NOMO-1 treated with dmso at 0.1 percent for 144 hours (cell line): ENCODE data around the gene NRXN3.

Experiments used
- DNase-seq: peaks from one replicate; lab custom pipeline; 2025; ENCODE audit not compliant: unreplicated experiment; lab: John Stamatoyannopoulos, UW

Gene NRXN3

DNA sequence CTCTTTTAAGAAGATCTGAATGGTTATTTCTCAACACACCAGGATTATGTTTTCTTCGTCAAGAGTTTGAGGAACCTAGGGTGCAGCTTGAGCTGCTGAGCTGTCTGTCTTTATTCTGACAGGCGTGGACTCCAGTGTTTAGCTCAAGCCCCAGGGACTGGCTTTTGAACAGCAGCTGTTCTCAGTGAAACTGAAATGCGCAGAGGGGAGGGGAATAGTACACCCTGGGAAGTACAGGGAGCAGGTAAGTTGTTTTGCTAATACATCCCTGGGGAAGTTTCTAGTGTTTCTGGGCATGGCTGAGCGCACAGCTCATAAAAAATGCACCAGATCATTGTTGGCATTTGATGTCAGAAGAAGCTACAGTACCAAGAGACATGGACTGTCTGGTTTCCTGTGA is 1381.3 kb downstream of the NRXN3 start:
- DNase-seq = no peak

DNA sequence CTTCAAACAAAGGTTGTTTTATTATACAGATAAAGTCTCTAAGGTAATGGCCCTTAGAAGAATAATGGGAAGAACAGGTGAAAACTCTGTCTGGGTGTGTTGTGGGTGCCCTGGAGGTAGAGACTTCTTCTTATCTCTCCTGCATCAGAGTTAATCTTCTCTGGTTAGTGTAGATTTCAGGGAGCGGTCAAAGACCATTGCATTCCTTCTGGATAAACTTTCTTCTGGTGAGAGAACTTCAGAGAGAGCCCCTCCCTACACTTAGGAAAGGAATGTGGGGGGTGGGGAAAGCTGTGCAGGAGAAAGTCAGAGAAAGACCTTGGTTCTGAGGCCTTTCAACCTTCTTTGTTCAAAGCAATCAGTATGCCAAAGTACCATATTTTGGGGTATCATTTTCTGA is 1382.6 kb downstream of the NRXN3 start:
- DNase-seq = no peak

DNA sequence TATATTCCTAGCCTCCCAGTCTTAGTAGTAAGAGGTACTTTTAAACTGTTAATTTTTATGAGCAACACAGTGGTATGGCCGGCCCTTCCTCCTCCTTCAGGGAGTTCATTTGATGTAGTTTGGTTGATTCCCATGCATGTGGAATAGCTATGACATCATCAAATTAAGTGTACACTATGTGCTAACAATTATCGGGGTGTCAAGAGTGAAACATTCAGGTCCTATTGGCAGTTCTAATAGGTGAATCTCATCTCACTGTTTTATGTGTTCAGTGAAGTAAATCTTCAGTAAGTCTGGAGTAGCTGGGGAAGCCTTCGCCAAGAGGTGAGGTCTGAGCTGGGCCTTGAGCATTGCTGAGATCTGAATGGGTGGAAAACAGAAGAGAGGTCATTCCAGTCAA is 1384.6 kb downstream of the NRXN3 start:
- no peak for DNase-seq

DNA sequence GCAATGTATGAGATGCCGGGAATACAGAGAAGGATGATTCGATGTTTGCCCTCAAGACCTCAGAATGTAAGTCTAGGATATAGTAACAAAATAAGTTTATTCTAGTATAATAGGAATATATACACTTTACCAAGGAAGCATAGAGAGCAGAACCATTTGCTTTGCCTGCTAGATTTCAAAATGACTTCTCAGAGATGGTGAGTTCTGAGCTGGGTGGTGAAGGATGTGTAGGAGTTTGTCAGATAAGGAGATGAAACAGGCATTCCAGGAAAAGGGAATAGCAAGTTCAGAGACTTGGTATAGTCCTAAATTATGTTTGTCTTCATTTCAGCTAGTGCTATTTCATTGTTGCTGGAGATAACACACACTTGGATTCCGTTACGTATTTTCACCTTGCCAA is 1385.3 kb downstream of the NRXN3 start:
- DNase-seq = no peak

DNA sequence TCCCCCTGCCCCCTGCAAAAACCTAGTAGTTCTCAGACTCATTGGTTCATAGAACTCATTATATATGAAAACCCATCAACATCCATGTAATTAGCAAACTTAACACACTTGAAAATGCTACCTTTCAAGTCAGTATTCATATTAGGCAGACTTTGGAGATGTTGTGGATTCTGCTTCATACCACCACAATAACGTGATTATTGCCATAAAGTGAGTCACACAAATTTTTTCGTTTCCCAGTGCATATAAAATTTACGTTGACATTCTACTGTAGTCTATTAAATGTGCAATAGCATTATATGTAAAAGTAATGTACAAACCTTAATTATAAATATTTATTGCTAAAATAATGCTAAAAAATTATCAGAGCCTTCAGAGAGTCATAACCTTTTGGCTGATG is 1387.1 kb downstream of the NRXN3 start:
- DNase-seq = no peak

DNA sequence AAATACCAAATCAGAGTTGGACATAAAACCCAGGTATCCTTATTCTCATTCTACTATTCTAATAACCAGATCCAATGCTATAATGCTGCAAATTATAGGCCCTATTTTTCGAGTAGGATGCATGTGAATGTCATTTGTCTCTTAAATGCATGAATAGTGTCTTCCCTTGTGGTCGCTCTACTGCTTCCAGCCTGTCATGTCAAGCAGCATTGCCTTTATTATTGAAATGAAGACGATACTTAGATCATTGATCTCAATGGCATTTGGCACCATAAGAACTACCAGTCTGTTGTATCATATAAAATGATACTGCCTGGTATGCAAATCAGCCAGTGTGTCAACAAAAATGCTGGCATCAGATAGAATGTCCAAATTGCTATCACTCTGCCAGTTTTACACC is 1392.0 kb downstream of the NRXN3 start:
- DNase-seq = no peak

DNA sequence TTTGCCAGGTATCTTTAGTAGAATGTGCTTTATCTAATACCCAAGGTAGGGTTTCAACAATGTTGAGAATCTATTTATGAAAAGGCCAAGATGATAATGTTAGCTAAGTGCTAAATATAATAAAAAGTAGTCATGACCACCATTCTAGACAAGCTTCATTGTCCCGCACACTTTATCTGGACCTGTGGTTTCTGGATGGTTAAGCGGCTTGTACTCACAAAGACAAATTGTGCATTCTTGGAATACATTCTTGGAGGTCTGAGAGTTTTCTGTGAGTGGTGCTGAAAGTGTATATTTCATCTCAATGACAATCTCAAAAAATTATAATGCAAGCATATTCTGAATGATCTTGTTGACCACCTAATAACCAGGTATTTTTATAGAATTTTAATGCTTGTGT is 1394.2 kb downstream of the NRXN3 start:
- DNase-seq = no peak

DNA sequence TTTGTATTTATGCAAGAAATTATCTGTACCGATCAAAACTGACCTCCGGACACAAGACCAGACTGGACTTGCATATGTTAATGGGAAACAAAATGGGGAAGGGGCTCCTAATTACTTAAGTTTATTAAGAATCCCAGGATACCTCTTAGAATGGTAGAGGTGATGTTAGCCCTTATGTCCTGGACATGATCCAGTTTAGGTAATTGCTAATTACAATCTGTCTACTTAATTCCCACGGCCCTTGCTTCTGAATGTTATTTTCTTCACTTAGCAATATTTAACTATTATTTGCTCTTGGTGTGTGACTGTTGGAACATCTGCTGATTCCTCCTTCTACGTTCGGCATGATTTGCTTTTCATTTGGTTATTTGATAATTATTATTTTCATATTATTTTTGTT is 1397.1 kb downstream of the NRXN3 start:
- DNase-seq = no peak

DNA sequence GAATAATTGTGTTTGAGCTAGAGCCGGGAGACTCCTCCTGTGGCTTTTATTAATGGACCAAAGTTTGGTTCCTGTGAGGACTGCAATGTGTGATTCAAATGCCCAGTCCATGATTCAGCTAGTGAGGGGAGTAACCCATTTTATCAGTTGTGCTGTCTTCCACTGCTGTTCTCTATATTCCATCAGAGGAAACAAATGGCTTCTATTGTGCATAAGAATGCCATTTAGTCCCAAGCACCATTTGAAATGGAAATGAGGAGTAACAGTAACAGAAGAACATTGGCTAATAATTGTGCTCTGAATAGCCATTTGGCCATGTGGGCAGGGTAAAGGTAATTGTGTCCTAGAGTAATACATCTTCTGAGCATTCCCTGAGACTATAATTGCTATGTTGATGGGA is 1398.4 kb downstream of the NRXN3 start:
- DNase-seq = no peak

DNA sequence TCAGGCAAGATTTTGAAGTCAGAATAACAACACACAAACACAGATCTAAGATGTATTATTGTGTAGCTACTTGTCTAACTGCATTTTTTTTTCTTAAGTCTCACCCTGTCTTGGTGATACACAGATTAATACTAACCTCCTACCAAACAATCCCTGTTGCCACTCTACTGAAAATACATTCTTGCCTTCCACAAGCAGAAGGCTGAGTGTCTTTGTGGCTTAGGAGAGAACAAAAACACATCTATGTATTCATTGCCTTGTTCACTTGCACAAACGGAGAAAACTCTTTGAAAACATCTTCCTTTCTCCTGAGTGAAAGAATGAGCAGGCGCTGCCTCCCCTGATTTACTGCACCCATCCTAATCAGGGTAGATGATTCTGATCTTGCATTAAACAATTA is 1398.9 kb downstream of the NRXN3 start:
- DNase-seq = no peak

DNA sequence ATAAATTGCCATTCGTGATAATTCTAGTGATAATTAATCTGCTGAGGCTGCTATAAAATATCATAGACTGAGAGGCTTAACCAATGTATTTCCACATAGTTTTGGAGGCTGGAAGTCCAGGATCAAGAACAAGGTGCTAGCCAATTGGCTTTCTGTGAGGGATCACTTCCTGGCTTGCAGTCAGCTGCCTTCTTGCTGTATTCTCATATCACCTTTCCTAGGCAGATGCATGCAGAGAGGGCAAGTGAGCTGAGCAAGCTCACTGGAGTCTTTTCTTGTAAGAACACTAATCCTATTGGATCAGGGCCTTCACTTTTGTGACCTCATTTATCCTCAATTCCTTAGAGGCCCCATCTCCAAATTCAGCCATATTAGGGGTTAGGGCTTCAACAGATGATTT is 1400.5 kb downstream of the NRXN3 start:
- DNase-seq = no peak

DNA sequence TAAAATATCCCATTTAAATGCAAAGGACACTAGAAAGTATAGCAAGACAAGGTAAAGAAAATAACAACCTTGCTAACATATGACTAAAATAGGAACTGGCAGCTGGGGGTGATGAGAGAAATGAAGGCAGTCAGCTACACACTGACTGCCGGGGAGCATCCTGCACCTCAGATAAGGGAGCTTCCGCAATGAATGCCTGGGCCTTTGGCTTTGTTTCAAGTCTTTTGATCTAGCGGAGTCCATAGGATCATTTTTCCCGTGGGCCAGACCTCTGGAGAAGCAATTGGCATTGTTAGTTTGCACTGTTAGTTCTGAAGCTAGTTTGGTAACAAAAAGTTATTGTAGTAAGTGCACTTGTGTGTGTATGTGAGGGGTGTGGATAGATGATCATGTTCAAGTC is 1401.2 kb downstream of the NRXN3 start:
- no peak for DNase-seq

DNA sequence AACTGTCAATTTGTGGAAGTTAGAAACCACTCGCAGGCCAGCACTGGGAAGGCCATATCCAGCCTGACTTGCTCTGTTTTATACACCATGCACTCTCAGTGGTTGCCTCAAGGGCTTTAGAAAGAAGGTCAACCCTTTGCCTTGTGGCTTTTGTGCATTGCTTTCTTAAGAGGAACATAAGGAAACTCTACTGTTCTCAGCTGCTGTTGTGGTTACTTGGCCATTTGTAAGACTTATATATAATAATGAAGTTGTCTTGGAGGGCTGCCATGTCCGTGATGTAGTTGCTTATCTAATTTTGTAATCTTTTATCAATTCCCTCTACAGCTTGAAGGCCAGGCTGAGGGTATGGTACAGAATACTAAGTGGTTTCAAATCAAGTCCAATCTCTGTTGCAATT is 1403.3 kb downstream of the NRXN3 start:
- no peak for DNase-seq

DNA sequence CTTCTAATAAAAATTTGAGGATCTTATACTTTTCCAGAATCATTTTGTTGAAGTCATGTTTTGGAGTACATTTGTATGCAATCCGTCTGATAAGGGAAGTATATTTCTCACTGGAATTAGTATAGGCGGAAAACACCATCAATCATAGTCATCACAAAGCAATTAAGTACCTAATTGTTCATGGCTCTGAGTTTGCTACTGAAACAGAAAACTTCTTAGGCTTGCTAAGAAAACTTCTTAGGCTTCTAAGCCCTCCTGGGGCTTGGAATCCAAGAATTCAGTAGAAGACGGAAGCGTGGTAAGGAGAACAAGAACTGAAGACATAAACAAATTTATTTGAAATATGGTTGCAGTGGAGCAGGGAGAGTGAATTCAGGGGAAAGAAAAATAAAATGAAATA is 1404.9 kb downstream of the NRXN3 start:
- DNase-seq = no peak

DNA sequence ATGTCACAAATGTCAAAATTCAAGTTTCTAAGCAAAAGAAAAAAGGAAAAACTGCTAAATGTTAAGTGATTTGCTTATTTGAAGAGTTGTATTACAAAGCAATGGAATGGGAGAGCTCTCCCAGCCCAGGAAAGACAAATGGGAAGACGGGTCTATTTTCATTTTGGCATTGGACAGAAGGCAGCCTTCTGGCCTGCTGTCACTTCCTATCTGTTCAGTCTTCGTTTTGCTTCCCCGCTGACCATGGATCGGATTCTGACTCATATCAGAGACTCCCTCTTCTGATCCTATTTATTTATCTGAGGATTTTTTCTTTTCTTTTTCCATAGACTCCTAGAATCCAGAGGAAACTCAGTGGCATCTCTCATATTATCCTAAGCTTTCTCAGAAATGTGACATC is 1406.3 kb downstream of the NRXN3 start:
- no peak for DNase-seq

DNA sequence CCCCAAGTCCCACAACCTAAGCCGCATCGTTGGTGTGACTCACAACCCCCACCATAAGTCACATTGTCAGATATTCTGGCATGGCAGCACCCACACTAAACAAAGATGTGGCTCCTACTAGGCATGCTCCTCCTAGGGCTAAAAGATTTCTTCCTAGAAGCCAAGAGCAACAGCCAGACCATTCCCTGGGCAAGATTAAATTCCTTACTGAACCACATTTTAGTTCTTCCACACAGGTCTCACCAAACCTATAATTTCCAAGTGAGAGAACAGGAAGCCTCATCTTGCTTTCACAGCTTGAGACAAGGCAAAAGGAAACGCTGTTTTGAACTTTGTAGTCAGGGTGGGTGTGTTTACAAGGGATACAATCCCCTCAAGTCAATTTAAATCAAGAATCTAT is 1408.3 kb downstream of the NRXN3 start:
- DNase-seq = no peak

DNA sequence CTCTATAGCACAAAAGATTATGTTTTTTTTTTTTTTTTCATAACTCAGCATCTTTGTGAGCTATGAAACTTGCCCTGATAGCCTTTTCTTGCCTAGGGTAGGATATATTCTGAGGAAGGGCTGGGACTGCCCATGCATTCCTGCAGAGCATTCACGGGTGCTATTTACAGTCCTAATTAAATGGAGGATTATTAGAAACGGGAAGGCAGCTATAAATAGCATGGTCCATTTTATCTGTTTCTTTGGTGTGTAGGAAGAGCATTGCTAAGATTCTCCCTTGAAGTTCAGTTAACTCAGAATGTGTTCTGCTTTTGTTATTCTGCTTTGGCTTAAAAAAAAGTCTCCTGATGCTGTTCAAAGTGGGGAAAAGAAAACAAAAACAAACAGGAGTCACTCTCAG is 1410.2 kb downstream of the NRXN3 start:
- DNase-seq = no peak

DNA sequence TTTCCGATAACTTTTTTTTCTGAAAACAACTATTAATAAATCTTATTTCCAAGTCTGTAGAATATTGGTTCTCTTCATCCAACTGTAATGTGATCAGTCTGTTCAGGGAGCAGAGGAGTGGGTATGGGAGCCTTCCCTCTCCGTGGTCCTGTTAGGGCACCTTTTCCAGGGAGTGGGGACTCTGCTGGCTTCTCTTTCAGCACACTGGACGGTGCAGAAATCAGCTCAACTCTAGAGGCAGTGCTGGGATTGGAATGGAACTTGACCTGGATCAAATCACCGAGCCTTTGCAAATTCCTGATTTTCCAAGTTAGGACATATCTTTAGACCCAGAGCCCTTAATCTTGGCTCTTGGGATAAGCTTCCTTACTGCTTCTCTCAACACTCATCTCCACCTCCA is 1410.7 kb downstream of the NRXN3 start:
- no peak for DNase-seq

DNA sequence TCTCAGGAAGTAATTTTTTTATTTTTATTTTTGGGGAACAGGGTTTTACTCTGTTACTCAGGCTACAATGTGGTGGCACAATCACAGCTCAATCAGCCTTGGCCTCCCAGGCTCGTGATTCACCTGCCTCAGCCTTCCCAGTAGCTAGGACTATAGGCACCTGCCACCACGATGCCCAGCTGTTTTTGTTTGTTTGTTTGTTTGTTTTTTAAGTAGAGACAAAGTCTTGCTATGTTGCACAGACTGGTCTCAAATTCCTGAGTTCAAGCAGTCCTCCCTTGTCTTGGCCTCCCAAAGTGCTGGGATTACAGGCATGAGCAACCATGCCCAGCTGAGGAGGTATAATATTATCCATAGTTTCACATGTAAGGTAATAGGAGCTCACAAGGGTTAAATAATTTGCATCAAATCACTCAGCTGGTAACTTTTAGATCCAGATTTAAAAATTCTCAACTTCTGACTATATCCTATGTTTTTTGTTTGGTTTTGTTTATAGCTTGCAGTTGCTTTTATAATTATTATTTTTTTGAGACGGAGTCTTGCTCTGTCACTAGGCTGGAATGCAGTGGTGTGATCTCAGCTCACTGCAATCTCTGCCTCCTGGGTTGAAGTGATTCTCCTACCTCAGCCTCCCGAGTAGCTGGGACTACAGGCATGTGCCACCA is 1411.9 kb downstream of the NRXN3 start:
- DNase-seq = no peak

DNA sequence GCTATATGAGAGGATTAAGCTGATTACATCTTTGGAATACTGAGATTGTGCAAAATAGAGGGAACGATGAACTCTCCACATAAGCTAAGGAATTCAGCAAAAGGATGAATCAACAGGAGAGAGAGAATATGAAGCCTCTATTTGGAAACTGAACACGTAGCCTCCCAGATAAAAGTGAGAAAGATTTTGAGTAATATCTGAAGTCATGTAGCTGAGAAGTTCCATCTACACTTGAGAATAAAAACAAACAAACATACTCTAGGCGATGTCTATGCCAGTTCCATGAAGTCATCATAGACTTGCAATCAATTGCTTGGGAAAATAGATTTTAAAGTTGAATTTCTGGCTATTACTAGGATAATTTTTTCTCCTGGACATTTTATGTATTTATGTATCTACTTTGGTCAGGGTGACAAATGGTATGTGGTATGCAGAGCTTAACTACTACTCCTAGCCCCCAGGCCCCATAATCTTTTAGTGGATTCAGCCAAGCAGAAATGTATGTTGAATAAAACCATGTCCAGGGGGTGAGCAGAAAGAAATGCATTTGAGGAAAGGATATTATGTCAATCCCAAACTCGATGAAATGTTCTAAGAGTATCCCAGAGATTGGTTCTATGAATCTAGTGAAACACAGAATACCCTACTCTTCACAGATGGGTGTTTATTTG is 1413.7 kb downstream of the NRXN3 start:
- no peak for DNase-seq

DNA sequence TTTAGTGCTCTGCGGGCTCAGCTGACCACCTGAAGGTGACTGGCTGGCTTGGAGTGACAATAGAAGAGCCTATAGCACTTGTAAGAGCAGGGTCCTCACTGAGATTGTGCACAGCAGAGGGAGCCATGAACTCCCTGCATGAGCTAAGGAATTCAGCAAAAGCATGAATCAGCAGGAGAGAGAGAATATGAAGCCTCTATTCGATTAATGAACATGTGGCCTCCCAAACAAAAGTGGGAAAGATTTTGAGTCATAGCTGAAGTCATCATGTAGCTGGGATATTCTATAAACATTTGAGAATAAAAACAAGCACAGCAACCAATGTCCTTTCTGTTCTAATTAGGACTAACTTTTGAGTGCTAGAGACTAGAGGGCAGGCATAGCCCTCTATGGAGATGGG is 1414.5 kb downstream of the NRXN3 start:
- DNase-seq = no peak

DNA sequence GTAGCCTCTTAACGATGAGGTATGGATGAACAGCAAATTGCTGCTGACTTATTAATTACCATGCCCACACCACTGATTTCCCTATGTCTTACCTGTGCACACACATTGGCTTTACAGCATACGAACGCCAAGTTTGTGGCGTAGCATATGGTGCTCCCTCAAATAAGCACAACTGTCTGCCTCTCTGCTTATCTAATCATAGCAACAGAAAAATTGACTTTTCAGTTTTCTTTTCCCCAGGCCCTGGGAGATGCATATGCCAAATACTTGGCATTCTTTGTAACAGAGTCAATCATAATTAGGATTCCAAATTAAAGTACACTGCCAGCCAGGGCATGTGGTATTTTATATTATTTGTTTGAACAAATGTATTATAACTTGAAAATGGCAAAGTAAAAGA is 1415.7 kb downstream of the NRXN3 start:
- no peak for DNase-seq

DNA sequence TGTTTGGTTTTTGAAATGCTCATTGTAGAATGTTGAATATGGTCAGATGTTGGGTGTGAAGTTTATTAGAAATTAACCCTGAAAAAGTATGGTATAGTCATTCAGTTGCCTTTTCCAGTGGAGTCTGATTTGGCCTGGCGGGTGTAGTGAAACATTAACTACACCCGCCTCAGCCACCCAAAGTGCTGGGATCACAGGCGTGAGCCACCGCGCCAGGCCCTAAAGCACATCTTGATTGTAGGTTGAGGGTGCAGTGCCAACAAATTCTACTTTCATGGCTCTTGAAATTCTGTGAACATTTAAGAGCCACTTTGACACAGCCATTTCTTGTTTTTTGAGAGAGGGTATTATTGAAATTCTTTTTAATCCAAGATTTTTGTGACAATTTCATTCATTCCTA is 1416.2 kb downstream of the NRXN3 start:
- no peak for DNase-seq
